Right kidney (tissue), 9 donors: ENCODE data around the gene ZNF226.
"Not testable (repeated sequence)": the region's sequence is repeated elsewhere in the genome, so short reads cannot be mapped to it uniquely, and the experiment has no call there.

Experiments
- DNase-seq: peaks from one replicate; pipeline ENCODE4 v3.0.0-alpha.2; 2016
- long read RNA-seq, 8 donors: transcript quantifications; one replicate each; lab custom pipeline, GENCODE V29; 2026

Gene ZNF226
- long read RNA-seq, donor 1, full-length matches to known transcripts, result 5 of 5 reads
- long read RNA-seq, donor 1, partial matches to known transcripts, result 0 of 5 reads
- long read RNA-seq, donor 1, other reads (novel, unspliced or antisense), result 0 of 5 reads
- long read RNA-seq, donor 2, transcript ZNF226-201 (6 exons, 817 nt), result major isoform, 5 of 8 reads
- long read RNA-seq, donor 2, partial matches to known transcripts, result 0 of 8 reads
- long read RNA-seq, donor 2, other reads (novel, unspliced or antisense), result 0 of 8 reads
- long read RNA-seq, donor 3, result 0 reads
- long read RNA-seq, donor 4, partial matches to known transcripts, result 0 of 10 reads
- long read RNA-seq, donor 4, other reads (novel, unspliced or antisense), result 0 of 10 reads
- long read RNA-seq, donor 5, partial matches to known transcripts, result 0 of 6 reads
- long read RNA-seq, donor 5, other reads (novel, unspliced or antisense), result 0 of 6 reads
- long read RNA-seq, donor 6, partial matches to known transcripts, result 0 of 3 reads
- long read RNA-seq, donor 6, other reads (novel, unspliced or antisense), result 0 of 3 reads
- long read RNA-seq, donor 7, full-length matches to known transcripts, result 12 of 12 reads
- long read RNA-seq, donor 7, partial matches to known transcripts, result 0 of 12 reads
- long read RNA-seq, donor 7, other reads (novel, unspliced or antisense), result 0 of 12 reads
- long read RNA-seq, donor 8, full-length matches to known transcripts, result 5 of 5 reads
- long read RNA-seq, donor 8, partial matches to known transcripts, result 0 of 5 reads
- long read RNA-seq, donor 8, other reads (novel, unspliced or antisense), result 0 of 5 reads

- DNase-seq, result peak; percentile 87
These were observed at the start of gene ZNF226 for GRCh38 chr19:44164673-44165512. ZNF226 (plus strand) TSS chr19:44165100; CDS start chr19:44170081, 4,981 bp downstream.

GRCh38 chr19:44121162-44121561 is 43.7 kb upstream of the ZNF226 start:
- DNase-seq, result not testable (repeated sequence)

- no peak for DNase-seq
These were observed 32.9 kb upstream of the ZNF226 start for GRCh38 chr19:44131955-44132354.

- DNase-seq, result peak; percentile 90
These were observed 23.5 kb upstream of the ZNF226 start, which contains the start of gene ZNF234 for GRCh38 chr19:44141191-44142058. ZNF234 (plus strand) TSS chr19:44141554; CDS start chr19:44144633, 3,079 bp downstream.

GRCh38 chr19:44142059-44142433 is 22.9 kb upstream of the ZNF226 start:
- no peak for DNase-seq

- no peak for DNase-seq
These were observed 15.1 kb upstream of the ZNF226 start for GRCh38 chr19:44149776-44150175.

- no peak for DNase-seq
These were observed 13.4 kb upstream of the ZNF226 start for GRCh38 chr19:44151491-44151890.

- DNase-seq, result no peak
These were observed 8.4 kb upstream of the ZNF226 start for GRCh38 chr19:44156475-44156874.

GRCh38 chr19:44163789-44164188 is 1.1 kb upstream of the ZNF226 start:
- DNase-seq, result no peak

- DNase-seq, result no peak
These were observed 600 bp upstream of the ZNF226 start for GRCh38 chr19:44164327-44164672.

GRCh38 chr19:44170660-44171059 is 5.8 kb downstream of the ZNF226 start:
- not testable (repeated sequence) for DNase-seq

GRCh38 chr19:44176590-44176989 is 11.7 kb downstream of the ZNF226 start:
- DNase-seq, result no peak

GRCh38 chr19:44180968-44181367 is 16.1 kb downstream of the ZNF226 start:
- DNase-seq, result no peak

- DNase-seq, result no peak
These were observed 17.2 kb downstream of the ZNF226 start for GRCh38 chr19:44182145-44182544.

- DNase-seq, result no peak
These were observed 25.1 kb downstream of the ZNF226 start for GRCh38 chr19:44190020-44190419.

- no peak for DNase-seq
These were observed 27.2 kb downstream of the ZNF226 start for GRCh38 chr19:44192127-44192526.

GRCh38 chr19:44196772-44197171 is 31.9 kb downstream of the ZNF226 start:
- no peak for DNase-seq

- DNase-seq, result no peak
These were observed 37.6 kb downstream of the ZNF226 start for GRCh38 chr19:44202470-44202869.

GRCh38 chr19:44202974-44203373 is 38.1 kb downstream of the ZNF226 start:
- DNase-seq, result no peak

GRCh38 chr19:44203877-44204276 is 39.0 kb downstream of the ZNF226 start:
- DNase-seq, result not testable (repeated sequence)

GRCh38 chr19:44204772-44205171 is 39.9 kb downstream of the ZNF226 start:
- DNase-seq, result no peak
